GM12878 (cell line): Measurements from ENCODE around the gene DGKB. TPM values are rescaled to one million over a fixed set of nuclear protein-coding genes. Genes with fewer than 3 reads are reported as not detected.

Experiments used
- ATAC-seq: fragments of 200-7000 bp; cut with Tn5 transposase; 3 replicates; pipeline ENCODE4 v1.9.1; 2020; ENCODE audit warnings: mild to moderate bottlenecking, moderate library complexity
- BruUV-seq: library from RNA; stranded (reverse); fragments of 400-500 nt; replicated peaks from 2 replicates; lab custom pipeline; 2021; lab: Mats Ljungman, UMichigan
- CTCF ChIA-PET: fragments of 300-600 bp; sonication (Branson Sonifier 250); formaldehyde crosslinking; extraction: SDS; loops from one replicate; lab custom pipeline; 2021; ENCODE audit warnings: inconsistent platforms; lab: Yijun Ruan, JAX
- POLR2A ChIA-PET: fragments of 350-600 bp; formaldehyde crosslinking; extraction: SDS; loops from one replicate; lab custom pipeline; 2021; ENCODE audit warnings: inconsistent platforms; lab: Charles Lee
- RAD21 ChIA-PET: fragments of 300-600 bp; sonication (Branson Sonifier 250); formaldehyde crosslinking; loops from one replicate; lab custom pipeline; 2023; ENCODE audit warnings: antibody characterized with exemption; ENCODE audit not compliant: unreplicated experiment; lab: Charles Lee
- SMC1A ChIA-PET: fragments of 300-600 bp; sonication (Branson Sonifier 250); formaldehyde crosslinking; loops from one replicate; lab custom pipeline; 2023; ENCODE audit not compliant: unreplicated experiment, uncharacterized antibody; lab: Charles Lee
- DNase-seq: peaks from one replicate; pipeline ENCODE4 v3.0.0-alpha.2; 2011; ENCODE audit warnings: low read depth, low spot score
- FAIRE-seq: peaks from 3 replicates; lab custom pipeline; 2011; peaks lifted over from hg19 to GRCh38; lab: Jason Lieb, UNC
- H2AFZ ChIP-seq: 2 replicates; pipeline ENCODE4 v1.6.0; 2011; ENCODE audit warnings: low read depth, low read length, control low read depth; ENCODE audit not compliant: control insufficient read depth
- H3K27ac ChIP-seq: 2 replicates; pipeline ENCODE4 v1.5.1; 2011; ENCODE audit warnings: control low read depth; ENCODE audit not compliant: control insufficient read depth, insufficient read depth
- H3K27me3 ChIP-seq, 2 experiments: replicated peaks in 1 of 2; 2 replicates each; pipeline versions ENCODE4 v1.6.0 to v1.6.1; 2011; ENCODE audit warnings: low read length in 1 of 2; ENCODE audit not compliant: control insufficient read depth in 2 of 2, insufficient read depth in 2 of 2
- H3K36me3 ChIP-seq, 2 experiments: 2 replicates each; pipeline ENCODE4 v1.5.1; 2011; ENCODE audit warnings: low read length in 1 of 2; ENCODE audit not compliant: control insufficient read depth in 2 of 2, insufficient read depth in 2 of 2
- H3K4me1 ChIP-seq: 2 replicates; pipeline ENCODE4 v1.6.1; 2011; ENCODE audit warnings: mild to moderate bottlenecking, low read length, moderate library complexity, mixed read lengths; ENCODE audit not compliant: control insufficient read depth, insufficient read depth
- H3K4me2 ChIP-seq: 2 replicates; pipeline ENCODE4 v1.6.0; 2011; ENCODE audit warnings: control low read depth; ENCODE audit not compliant: control insufficient read depth, insufficient read depth
- H3K4me3 ChIP-seq: fragments of 200-600 bp; sonication (generic); 2 replicates; pipeline ENCODE4 v1.5.1; 2016
- H3K79me2 ChIP-seq: 2 replicates; pipeline ENCODE4 v1.6.0; 2011; ENCODE audit warnings: low read length; ENCODE audit not compliant: control insufficient read depth, insufficient read depth
- H3K9ac ChIP-seq: 2 replicates; pipeline ENCODE4 v1.8.0; 2011; ENCODE audit warnings: low read length, control low read depth, mixed read lengths; ENCODE audit not compliant: control insufficient read depth, insufficient read depth
- H3K9me3 ChIP-seq: replicated peaks from 3 replicates; pipeline ENCODE4 v1.5.1; 2011; ENCODE audit warnings: mild to moderate bottlenecking, low read length; ENCODE audit not compliant: control insufficient read depth, insufficient read depth
- H4K20me1 ChIP-seq: 2 replicates; pipeline ENCODE4 v1.6.0; 2011; ENCODE audit not compliant: control insufficient read depth, insufficient read depth
- ATF2 ChIP-seq: IDR thresholded peaks from 2 replicates; pipeline ENCODE4 v1.6.1; 2012; ENCODE audit warnings: low read length, inconsistent platforms
- BCLAF1 ChIP-seq: fragments of 450-650 bp; IDR thresholded peaks from 2 replicates; pipeline ENCODE4 v1.6.1; 2017; ENCODE audit warnings: antibody characterized with exemption, mild to moderate bottlenecking, moderate library complexity
- CEBPZ ChIP-seq: fragments of 150-350 bp; IDR thresholded peaks from 2 replicates; pipeline ENCODE4 v1.6.1; 2016; ENCODE audit warnings: low read depth, low read length
- FOS ChIP-seq: IDR thresholded peaks from 3 replicates; pipeline ENCODE4 v1.6.1; 2011; ENCODE audit warnings: borderline replicate concordance; ENCODE audit not compliant: insufficient read length; ENCODE audit errors: extremely low read depth
- IRF3 ChIP-seq: fragments of 450-650 bp; IDR thresholded peaks from 2 replicates; pipeline ENCODE4 v1.6.1; 2014; ENCODE audit warnings: mild to moderate bottlenecking
- PAX5 ChIP-seq: IDR thresholded peaks from 2 replicates; pipeline ENCODE4 v1.6.1; 2011; ENCODE audit warnings: low read depth, low read length, borderline replicate concordance
- RAD21 ChIP-seq: IDR thresholded peaks from 2 replicates; pipeline ENCODE4 v1.6.1; 2011; ENCODE audit warnings: mild to moderate bottlenecking, low read depth, low read length, moderate library complexity; ENCODE audit not compliant: insufficient read depth
- RUNX3 ChIP-seq: IDR thresholded peaks from 2 replicates; pipeline ENCODE4 v1.6.1; 2012; ENCODE audit warnings: low read length, inconsistent platforms
- SIN3A ChIP-seq: IDR thresholded peaks from 2 replicates; pipeline ENCODE4 v1.6.1; 2012; ENCODE audit warnings: low read depth, low read length, improper control_type of control experiment
- SMARCA5 ChIP-seq: fragments of 450-650 bp; IDR thresholded peaks from 2 replicates; pipeline ENCODE4 v1.6.1; 2017; ENCODE audit warnings: mild to moderate bottlenecking
- STAT1 ChIP-seq: fragments of 450-650 bp; conservative IDR thresholded peaks from 2 replicates; pipeline ENCODE4 v1.6.1; 2014; ENCODE audit warnings: antibody characterized with exemption, mild to moderate bottlenecking
- STAT3 ChIP-seq: IDR thresholded peaks from 2 replicates; pipeline ENCODE4 v1.6.1; 2011; ENCODE audit warnings: low read depth, low read length, improper control_type of control experiment
- YY1 ChIP-seq: IDR thresholded peaks from 2 replicates; pipeline ENCODE4 v1.6.1; 2011; ENCODE audit warnings: low read depth, mild to moderate bottlenecking, low read length
- WGBS: methylation state at CpG from one replicate; pipeline ENCODE4 v1.1.6; 2016; ENCODE audit warnings: low lambda C conversion rate; ENCODE audit not compliant: insufficient replicate concordance, insufficient coverage; ENCODE audit errors: missing lambda C conversion rate; 5-methylcytosine and 5-hydroxymethylcytosine counted together
- in situ Hi-C: fragments of 300-500 bp; cut with MboI; formaldehyde crosslinking; loops from 9 replicates; pipeline ENCODE4 v1.14.3; 2018; ENCODE audit warnings: mixed read lengths
- intact Hi-C: fragments of 100-400 bp; cut with micrococcal nuclease; formaldehyde crosslinking; loops from one replicate; pipeline ENCODE4 v1.14.2; 2022; ENCODE audit not compliant: unreplicated experiment
- polyA plus RNA-seq, 11 experiments: library from polyadenylated mRNA; depleted of rRNA in 4 of 11; unstranded in 6 of 11; stranded (reverse) in 5 of 11; fragments of >200 nt; fragmentation: Nextera tagmentation in 4 of 11; fragmentation: Illumina TruSeq in 1 of 11; extraction: Ambion mirVana in 4 of 11; extraction: Trizol in 1 of 11; gene quantifications; 1 replicate in 1 of 11; 2 replicates in 10 of 11; pipeline versions ENCODE4 v1.2.1 to v1.2.3, GENCODE V29; 2011 to 2016; ENCODE audit warnings: inconsistent platforms in 2 of 11, missing spikeins in 2 of 11, low read depth in 1 of 11
- total RNA-seq, 4 experiments: library from RNA; depleted of rRNA in 3 of 4; stranded (reverse); fragments of >200 nt in 3 of 4; fragmentation: Illumina TruSeq in 1 of 4; extraction: Trizol in 1 of 4; gene quantifications; 2 replicates each; pipeline versions ENCODE4 v1.2.1 to v1.2.3, GENCODE V29; 2013 to 2021

The DGKB gene
- total and polyA plus RNA-seq, 10 of the 15 experiments (the other 5 are each of a cell fraction or from before 2014, with no cell fraction given): 0.02 to 0.10 (median 0.04) TPM; not detected in 6

GRCh38 chr7:14400271-14400670 lies 502.3 kb downstream of the DGKB start:
- no peak for TF ChIP-seq FOS
- no peak for TF ChIP-seq STAT3
- TF ChIP-seq BCLAF1: no peak
- no peak for TF ChIP-seq RAD21
- no peak for TF ChIP-seq IRF3
- TF ChIP-seq ATF2: no peak
- no peak for TF ChIP-seq SIN3A
- TF ChIP-seq PAX5: no peak
- no peak for TF ChIP-seq STAT1
- TF ChIP-seq CEBPZ: no peak
- TF ChIP-seq RUNX3: no peak
- no peak for TF ChIP-seq SMARCA5
- no peak for TF ChIP-seq YY1
- TF ChIP-seq, all 136 proteins: peak for 0
- in situ Hi-C loops: no loop called here
- Histone ChIP-seq H3K79me2 (no peaks in the 10 kb centered on the region), H2AFZ (no peak overlapping the region), H3K4me3 (no peak overlapping the region), H3K27ac (no peak overlapping the region), H3K4me1 (no peaks in the 10 kb centered on the region), H3K9me3 (no peaks in the 10 kb centered on the region), H4K20me1 (no peaks in the 10 kb centered on the region), H3K4me2 (no peak overlapping the region), H3K9ac (no peak overlapping the region), H3K27me3 (no peaks in the 10 kb centered on the region), H3K36me3 (no peaks in the 10 kb centered on the region)
- 3% methylated on average over 3 of the region's 3 CpGs for WGBS
- ChIA-PET RAD21 (no interaction called here), SMC1A (no interaction called here), POLR2A (no interaction called here), CTCF (no interaction called here)
- BruUV-seq: no TSS peak
- no peak for ATAC-seq
- FAIRE-seq: no peak
- intact Hi-C loops: no loop called here
- no peak for DNase-seq
